ENCODE data around the gene IL1RAPL1. TPM values are rescaled to one million over a fixed set of nuclear protein-coding genes. Genes with fewer than 3 reads are reported as not detected.

Gene IL1RAPL1
- total RNA-seq, 5 donors from 2014 or later (not counting 1 experiment from before 2014, with no cell fraction given) = not detected

DNA sequence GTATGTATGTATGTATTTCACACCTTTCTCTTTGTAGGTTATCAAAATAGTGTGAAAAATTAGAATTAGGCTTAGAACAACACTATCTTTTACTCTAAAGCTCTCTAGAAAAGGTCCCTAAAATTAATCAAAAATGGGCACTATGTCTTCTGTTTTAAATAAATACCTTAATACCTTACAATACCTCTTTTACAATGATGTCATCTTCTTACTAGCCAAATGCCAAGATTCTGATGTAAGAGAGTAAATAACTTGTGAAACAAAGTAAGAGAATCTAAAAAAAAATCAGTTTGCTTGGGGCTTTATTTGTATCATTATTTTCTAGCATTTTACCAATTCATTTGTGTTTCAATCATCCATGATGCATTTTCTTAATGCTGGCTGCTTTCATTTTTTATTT is 1225.9 kb downstream of the IL1RAPL1 start:
- Mint-ChIP-seq H3K9me3 (peaks cover 0 to 4% (median 0%) of the 10 kb centered on the region in 3 donors), H3K4me3 (no peak overlapping the region), H3K27ac (no peak overlapping the region), H3K4me1 (no peaks in the 10 kb centered on the region), H3K36me3 (no peaks in the 10 kb centered on the region), H3K27me3 (peaks cover 0 to 4% of the 10 kb centered on the region in 2 donors)
- H3K4me1 ChIP-seq (ENCODE audit: control insufficient read depth in 1 of 2, extremely low read depth in 1 of 2, insufficient read depth in 2 of 2, low read length in 2 of 2) = no peaks in the 10 kb centered on the region
- ChIA-PET CTCF (no interaction called here), POLR2A (no interaction called here)
- no peak overlapping the region for H3K27ac ChIP-seq (ENCODE audit: low read length)
- H3K36me3 ChIP-seq (ENCODE audit: control insufficient read depth in 2 of 2, extremely low read depth in 1 of 2, insufficient read depth in 1 of 2, low read length in 1 of 2) = no peaks in the 10 kb centered on the region
- H3K9me3 ChIP-seq = no peaks in the 10 kb centered on the region
- no peak overlapping the region for H3K4me3 ChIP-seq (ENCODE audit: control insufficient read depth in 1 of 2, extremely low read depth in 1 of 2, low read length in 1 of 2)
- H3K27me3 ChIP-seq (replicated peaks in 1 of 2; ENCODE audit: control insufficient read depth in 2 of 2, extremely low read depth in 1 of 2, insufficient read depth in 2 of 2, low read length in 1 of 2) = no peaks in the 10 kb centered on the region
- DNase-seq (no peak), ATAC-seq (replicated peaks in 1 of 4) (no peak)

- H3K4me1 Mint-ChIP-seq = no peaks in the 10 kb centered on the region
- no peak overlapping the region for H3K4me3 Mint-ChIP-seq
- no peaks in the 10 kb centered on the region for H3K4me1 ChIP-seq (ENCODE audit: control insufficient read depth in 1 of 2, extremely low read depth in 1 of 2, insufficient read depth in 2 of 2, low read length in 2 of 2)
- H3K36me3 Mint-ChIP-seq = no peaks in the 10 kb centered on the region
- ATAC-seq (replicated peaks in 1 of 4) (no peak), DNase-seq (no peak)
- no peaks in the 10 kb centered on the region for H3K27me3 ChIP-seq (replicated peaks in 1 of 2; ENCODE audit: control insufficient read depth in 2 of 2, extremely low read depth in 1 of 2, insufficient read depth in 2 of 2, low read length in 1 of 2)
- no peaks in the 10 kb centered on the region for H3K36me3 ChIP-seq (ENCODE audit: control insufficient read depth in 2 of 2, extremely low read depth in 1 of 2, insufficient read depth in 1 of 2, low read length in 1 of 2)
- ChIA-PET CTCF (no interaction called here), POLR2A (no interaction called here)
- H3K27me3 Mint-ChIP-seq = no peaks in the 10 kb centered on the region
- H3K9me3 ChIP-seq = no peaks in the 10 kb centered on the region
- no peak overlapping the region for H3K27ac ChIP-seq (ENCODE audit: low read length)
- 100% methylated on average over 2 of the region's 6 CpGs for WGBS (ENCODE audit: insufficient coverage)
- H3K9me3 Mint-ChIP-seq = peaks cover 0 to 14% (median 2%) of the 10 kb centered on the region in 3 donors
- H3K27ac Mint-ChIP-seq = no peak overlapping the region
- H3K4me3 ChIP-seq (ENCODE audit: control insufficient read depth in 1 of 2, extremely low read depth in 1 of 2, low read length in 1 of 2) = no peak overlapping the region
Observed at GRCh38 chrX:29824176-29824906, 1237.1 kb downstream of the IL1RAPL1 start.

DNA sequence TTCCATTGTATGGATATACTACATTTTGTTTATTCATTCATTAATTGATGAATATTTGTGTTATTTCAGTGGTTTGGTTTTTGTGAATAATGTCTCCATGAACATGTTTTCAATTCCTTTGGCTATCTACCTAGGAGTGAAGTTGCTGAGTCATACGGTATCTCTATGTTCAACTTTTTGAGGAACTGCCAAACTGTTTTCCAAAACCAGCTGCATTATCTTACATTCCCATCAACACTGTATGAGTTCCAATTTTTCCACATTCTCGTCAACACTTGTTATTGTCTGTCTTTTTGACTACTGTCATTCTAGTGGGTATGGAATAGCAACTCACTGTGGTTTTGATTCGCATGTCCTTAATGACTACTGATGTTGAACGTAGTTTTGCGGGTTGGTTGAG is 1239.5 kb downstream of the IL1RAPL1 start:
- ChIA-PET CTCF (no interaction called here), POLR2A (interaction anchor here in 1 of 2 donors (0.6 kb wide), 1 partner anchor 58 kb away, joined by 3 read pairs; no protein-coding TSS in a partner anchor)
- Mint-ChIP-seq H3K27ac (no peak overlapping the region), H3K36me3 (no peaks in the 10 kb centered on the region), H3K9me3 (peaks cover 0 to 14% (median 2%) of the 10 kb centered on the region in 3 donors), H3K4me1 (no peaks in the 10 kb centered on the region), H3K27me3 (no peaks in the 10 kb centered on the region), H3K4me3 (no peak overlapping the region)
- DNase-seq (no peak), ATAC-seq (replicated peaks in 1 of 4) (no peak)
- Histone ChIP-seq H3K4me3 (ENCODE audit: control insufficient read depth in 1 of 2, extremely low read depth in 1 of 2, low read length in 1 of 2) (no peak overlapping the region), H3K27me3 (replicated peaks in 1 of 2; ENCODE audit: control insufficient read depth in 2 of 2, extremely low read depth in 1 of 2, insufficient read depth in 2 of 2, low read length in 1 of 2) (no peaks in the 10 kb centered on the region), H3K9me3 (no peaks in the 10 kb centered on the region), H3K4me1 (ENCODE audit: control insufficient read depth in 1 of 2, extremely low read depth in 1 of 2, insufficient read depth in 2 of 2, low read length in 2 of 2) (no peaks in the 10 kb centered on the region), H3K36me3 (ENCODE audit: control insufficient read depth in 2 of 2, extremely low read depth in 1 of 2, insufficient read depth in 1 of 2, low read length in 1 of 2) (no peaks in the 10 kb centered on the region), H3K27ac (ENCODE audit: low read length) (no peak overlapping the region)
- no CpG with 5 or more reads among the region's 5 CpGs for WGBS (ENCODE audit: insufficient coverage)

DNA sequence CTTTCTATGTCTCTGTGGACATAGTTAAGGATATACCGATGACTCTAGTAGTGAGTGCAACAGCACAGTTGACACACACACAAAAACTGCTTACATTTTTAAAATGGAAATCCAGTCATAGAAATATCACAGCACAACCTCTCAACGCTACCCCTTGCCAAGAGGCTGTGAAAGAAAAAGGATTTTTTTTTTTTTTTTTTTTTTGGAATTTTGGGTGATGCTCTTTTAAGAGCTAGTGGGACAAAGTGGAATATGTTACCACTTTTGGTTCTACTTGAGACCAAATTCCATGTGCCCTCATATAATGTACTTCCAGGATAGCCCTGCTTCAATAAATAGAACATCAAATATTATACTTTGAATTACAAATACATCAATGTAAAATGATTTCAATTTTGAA is 1247.1 kb downstream of the IL1RAPL1 start:
- H3K27me3 Mint-ChIP-seq = no peaks in the 10 kb centered on the region
- POLR2A ChIA-PET = no interaction called here
- Histone ChIP-seq H3K4me3 (ENCODE audit: control insufficient read depth in 1 of 2, extremely low read depth in 1 of 2, low read length in 1 of 2) (no peak overlapping the region), H3K36me3 (ENCODE audit: control insufficient read depth in 2 of 2, extremely low read depth in 1 of 2, insufficient read depth in 1 of 2, low read length in 1 of 2) (no peaks in the 10 kb centered on the region), H3K27me3 (replicated peaks in 1 of 2; ENCODE audit: control insufficient read depth in 2 of 2, extremely low read depth in 1 of 2, insufficient read depth in 2 of 2, low read length in 1 of 2) (no peaks in the 10 kb centered on the region), H3K9me3 (no peaks in the 10 kb centered on the region), H3K27ac (ENCODE audit: low read length) (no peak overlapping the region), H3K4me1 (ENCODE audit: control insufficient read depth in 1 of 2, extremely low read depth in 1 of 2, insufficient read depth in 2 of 2, low read length in 2 of 2) (no peaks in the 10 kb centered on the region)
- DNase-seq (no peak), ATAC-seq (replicated peaks in 1 of 4) (no peak)
- H3K4me1 Mint-ChIP-seq = no peaks in the 10 kb centered on the region
- H3K4me3 Mint-ChIP-seq = no peak overlapping the region
- no CpG with 5 or more reads among the region's 2 CpGs for WGBS (ENCODE audit: insufficient coverage)
- no peaks in the 10 kb centered on the region for H3K36me3 Mint-ChIP-seq
- peaks cover 0 to 2% (median 0%) of the 10 kb centered on the region in 3 donors for H3K9me3 Mint-ChIP-seq
- no peak overlapping the region for H3K27ac Mint-ChIP-seq
- CTCF ChIA-PET = no interaction called here

GRCh38 chrX:29834764-29835163 is 1247.5 kb downstream of the IL1RAPL1 start:
- no peak overlapping the region for H3K4me3 Mint-ChIP-seq
- Histone ChIP-seq H3K4me3 (ENCODE audit: control insufficient read depth in 1 of 2, extremely low read depth in 1 of 2, low read length in 1 of 2) (no peak overlapping the region), H3K27ac (ENCODE audit: low read length) (no peak overlapping the region), H3K9me3 (no peaks in the 10 kb centered on the region), H3K4me1 (ENCODE audit: control insufficient read depth in 1 of 2, extremely low read depth in 1 of 2, insufficient read depth in 2 of 2, low read length in 2 of 2) (no peaks in the 10 kb centered on the region), H3K27me3 (replicated peaks in 1 of 2; ENCODE audit: control insufficient read depth in 2 of 2, extremely low read depth in 1 of 2, insufficient read depth in 2 of 2, low read length in 1 of 2) (no peaks in the 10 kb centered on the region), H3K36me3 (ENCODE audit: control insufficient read depth in 2 of 2, extremely low read depth in 1 of 2, insufficient read depth in 1 of 2, low read length in 1 of 2) (no peaks in the 10 kb centered on the region)
- H3K9me3 Mint-ChIP-seq = peaks cover 0 to 2% (median 0%) of the 10 kb centered on the region in 3 donors
- ChIA-PET POLR2A (no interaction called here), CTCF (no interaction called here)
- H3K36me3 Mint-ChIP-seq = no peaks in the 10 kb centered on the region
- ATAC-seq (replicated peaks in 1 of 4) (no peak), DNase-seq (no peak)
- H3K4me1 Mint-ChIP-seq = no peaks in the 10 kb centered on the region
- H3K27me3 Mint-ChIP-seq = no peaks in the 10 kb centered on the region
- no peak overlapping the region for H3K27ac Mint-ChIP-seq

DNA sequence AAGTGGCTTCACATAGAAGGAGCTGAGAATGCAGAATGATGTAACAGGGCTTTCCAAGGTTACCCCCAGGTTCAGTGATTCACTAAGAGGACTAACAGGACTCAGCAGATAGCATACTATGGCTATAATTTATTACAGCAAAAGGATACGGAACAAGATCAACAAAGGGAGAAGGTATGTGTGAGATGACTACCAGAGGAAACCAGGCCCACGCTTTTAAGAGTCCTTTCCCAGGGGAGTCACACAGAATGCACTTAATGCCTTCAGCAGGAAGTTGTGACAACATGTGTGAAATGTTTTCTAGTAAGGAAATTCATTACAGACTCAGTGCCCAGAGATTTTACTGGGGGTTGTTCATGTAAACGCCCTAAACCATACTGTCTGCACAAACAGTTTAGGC is 1254.5 kb downstream of the IL1RAPL1 start:
- no peaks in the 10 kb centered on the region for H3K27me3 ChIP-seq (replicated peaks in 1 of 2; ENCODE audit: control insufficient read depth in 2 of 2, extremely low read depth in 1 of 2, insufficient read depth in 2 of 2, low read length in 1 of 2)
- no peaks in the 10 kb centered on the region for H3K4me1 ChIP-seq (ENCODE audit: control insufficient read depth in 1 of 2, extremely low read depth in 1 of 2, insufficient read depth in 2 of 2, low read length in 2 of 2)
- ChIA-PET POLR2A (no interaction called here), CTCF (no interaction called here)
- no peaks in the 10 kb centered on the region for H3K27me3 Mint-ChIP-seq
- H3K9me3 Mint-ChIP-seq = peaks cover 0 to 9% (median 5%) of the 10 kb centered on the region in 3 donors
- no peaks in the 10 kb centered on the region for H3K36me3 Mint-ChIP-seq
- ATAC-seq (replicated peaks in 1 of 4) (no peak), DNase-seq (no peak)
- H3K4me3 ChIP-seq (ENCODE audit: control insufficient read depth in 1 of 2, extremely low read depth in 1 of 2, low read length in 1 of 2) = no peak overlapping the region
- no peaks in the 10 kb centered on the region for H3K9me3 ChIP-seq
- no peak overlapping the region for H3K27ac ChIP-seq (ENCODE audit: low read length)
- no peak overlapping the region for H3K27ac Mint-ChIP-seq
- no peaks in the 10 kb centered on the region for H3K36me3 ChIP-seq (ENCODE audit: control insufficient read depth in 2 of 2, extremely low read depth in 1 of 2, insufficient read depth in 1 of 2, low read length in 1 of 2)
- no peaks in the 10 kb centered on the region for H3K4me1 Mint-ChIP-seq
- WGBS (ENCODE audit: insufficient coverage) = no CpG with 5 or more reads among the region's 3 CpGs
- H3K4me3 Mint-ChIP-seq = no peak overlapping the region

- no peaks in the 10 kb centered on the region for H3K27me3 ChIP-seq (replicated peaks in 1 of 2; ENCODE audit: control insufficient read depth in 2 of 2, extremely low read depth in 1 of 2, insufficient read depth in 2 of 2, low read length in 1 of 2)
- no peaks in the 10 kb centered on the region for H3K9me3 ChIP-seq
- H3K4me3 Mint-ChIP-seq = no peak overlapping the region
- no peak for DNase-seq
- no CpG with 5 or more reads among the region's 4 CpGs for WGBS (ENCODE audit: insufficient coverage)
- H3K36me3 ChIP-seq (ENCODE audit: control insufficient read depth in 2 of 2, extremely low read depth in 1 of 2, insufficient read depth in 1 of 2, low read length in 1 of 2) = no peaks in the 10 kb centered on the region
- H3K4me1 ChIP-seq (ENCODE audit: control insufficient read depth in 1 of 2, extremely low read depth in 1 of 2, insufficient read depth in 2 of 2, low read length in 2 of 2) = no peaks in the 10 kb centered on the region
- no peak overlapping the region for H3K4me3 ChIP-seq (ENCODE audit: control insufficient read depth in 1 of 2, extremely low read depth in 1 of 2, low read length in 1 of 2)
- H3K27ac ChIP-seq (ENCODE audit: low read length) = no peak overlapping the region
- H3K9me3 Mint-ChIP-seq = peaks cover 0 to 9% (median 5%) of the 10 kb centered on the region in 3 donors
- H3K4me1 Mint-ChIP-seq = no peaks in the 10 kb centered on the region
- POLR2A ChIA-PET = no interaction called here
- ATAC-seq (replicated peaks in 1 of 4) = no peak
- CTCF ChIA-PET = no interaction called here
- H3K27me3 Mint-ChIP-seq = no peaks in the 10 kb centered on the region
- H3K27ac Mint-ChIP-seq = no peak overlapping the region
- no peaks in the 10 kb centered on the region for H3K36me3 Mint-ChIP-seq
Observed at GRCh38 chrX:29842552-29842951, 1255.3 kb downstream of the IL1RAPL1 start.

Measured in T-cell (primary cell).